T-helper 17 cell (primary cell): Measurements from ENCODE around the gene CDK6. TPM values are rescaled to one million over a fixed set of nuclear protein-coding genes. Genes with fewer than 3 reads are reported as not detected.
A peak's percentile ranks its signal among the peaks of the same experiment; 100 is the strongest.

Experiments
- ATAC-seq: fragments of 150-1000 bp; cut with Tn5 transposase; 2 replicates; pipeline ENCODE4 v1.10.0; 2021; ENCODE audit warnings: mild to moderate bottlenecking, moderate library complexity
- DNase-seq, 3 donors: peaks; one replicate each; pipeline versions ENCODE4 v3.0.0 to v3.0.0-alpha.2; 2020 to 2021
- H3K9me3 ChIP-seq: one replicate; pipeline ENCODE4 v1.7.0; 2013; ENCODE audit warnings: low read length, mild to moderate bottlenecking; ENCODE audit not compliant: control insufficient read depth, poor library complexity, severe bottlenecking
- H3K27ac Mint-ChIP-seq: one replicate; pipeline ENCODE4 v1.8.0; 2022; ENCODE audit warnings: mild to moderate bottlenecking, moderate library complexity, mixed read lengths
- H3K27me3 Mint-ChIP-seq: one replicate; pipeline ENCODE4 v1.8.0; 2022; ENCODE audit warnings: mixed read lengths
- H3K36me3 Mint-ChIP-seq: one replicate; pipeline ENCODE4 v1.8.0; 2022; ENCODE audit warnings: low read depth, mixed read lengths
- H3K4me1 Mint-ChIP-seq: one replicate; pipeline ENCODE4 v1.8.0; 2022; ENCODE audit warnings: mild to moderate bottlenecking, mixed read lengths
- H3K4me3 Mint-ChIP-seq: one replicate; pipeline ENCODE4 v1.8.0; 2022; ENCODE audit warnings: mild to moderate bottlenecking, moderate library complexity, mixed read lengths
- total RNA-seq, 4 donors: library from RNA in 2 of 4; stranded (reverse) in 2 of 4; gene quantifications; one replicate each; pipeline ENCODE4 v1.2.3 and lab custom pipeline; 2022 to 2026

Gene CDK6
- total RNA-seq, 2 donors from 2014 or later, result 61.5 to 63.7 TPM

DNA sequence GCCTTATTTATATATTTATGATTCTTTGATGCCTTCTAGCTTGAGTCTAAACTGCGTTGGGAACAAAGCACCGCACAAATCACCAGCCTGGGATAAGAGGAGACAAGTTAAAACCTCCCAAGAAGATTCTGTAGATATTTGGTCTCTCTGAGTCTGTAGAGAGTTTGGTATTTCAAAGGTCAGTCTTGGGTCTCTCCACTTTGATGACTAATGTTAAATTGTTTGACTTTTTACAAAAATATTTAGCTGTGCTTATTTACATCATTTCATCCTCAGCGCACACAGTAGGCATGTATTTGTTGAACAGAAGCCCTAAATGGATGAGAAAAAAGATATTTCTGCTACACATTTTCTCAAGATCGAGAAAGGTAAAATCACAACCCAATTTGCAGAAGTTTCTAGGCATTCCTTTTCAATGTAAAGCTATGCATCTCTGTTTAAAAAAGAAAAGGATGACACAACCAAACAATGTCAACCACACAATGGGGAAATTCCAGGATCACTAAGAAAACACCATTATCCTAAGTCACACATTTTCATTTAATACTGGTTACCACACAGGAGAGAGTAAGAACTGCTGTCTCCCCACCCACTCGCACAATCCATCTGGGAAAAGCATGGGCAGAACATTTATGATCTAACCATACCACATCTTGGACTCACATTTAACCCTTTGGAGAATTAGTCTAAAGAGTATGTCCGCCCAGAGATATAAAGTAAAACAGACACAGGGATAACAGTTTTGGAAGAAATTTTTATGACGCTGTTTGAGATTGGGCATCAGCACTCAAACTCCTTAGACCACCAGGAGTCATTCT lies 4.4 kb downstream of the CDK6 start:
- Mint-ChIP-seq H3K36me3 (peaks cover 7% of the 10 kb centered on the region), H3K4me3 (peak overlapping the region; percentile 99), H3K27me3 (no peaks in the 10 kb centered on the region), H3K4me1 (peaks cover 41% of the 10 kb centered on the region), H3K27ac (peak overlapping the region; percentile 97)
- H3K9me3 ChIP-seq, result no peaks in the 10 kb centered on the region
- DNase-seq (no peak), ATAC-seq (no peak)

GRCh38 chr7:92830532-92831110 lies 5.8 kb downstream of the CDK6 start:
- H3K4me3 Mint-ChIP-seq, result peak overlapping the region; percentile 99
- H3K36me3 Mint-ChIP-seq, result peaks cover 10% of the 10 kb centered on the region
- ATAC-seq, result no peak
- no peaks in the 10 kb centered on the region for H3K27me3 Mint-ChIP-seq
- H3K4me1 Mint-ChIP-seq, result peaks cover 49% of the 10 kb centered on the region
- H3K27ac Mint-ChIP-seq, result peak overlapping the region; percentile 97
- H3K9me3 ChIP-seq, result no peaks in the 10 kb centered on the region
- DNase-seq, result no peak

- DNase-seq, result no peak
Observed at GRCh38 chr7:92830027-92830426, 6.3 kb downstream of the CDK6 start.

GRCh38 chr7:92827464-92828120 lies 8.8 kb downstream of the CDK6 start:
- no peaks in the 10 kb centered on the region for H3K9me3 ChIP-seq
- Mint-ChIP-seq H3K36me3 (peaks cover 4% of the 10 kb centered on the region), H3K4me1 (peaks cover 51% of the 10 kb centered on the region), H3K4me3 (peak overlapping the region; percentile 59), H3K27me3 (no peaks in the 10 kb centered on the region), H3K27ac (peak overlapping the region; percentile 41)
- DNase-seq, result no peak
- ATAC-seq, result no peak

More at GRCh38 chr7:92830027-92830426, 6.3 kb downstream of the CDK6 start:
- Mint-ChIP-seq H3K4me3 (peak overlapping the region; percentile 99), H3K27me3 (no peaks in the 10 kb centered on the region), H3K4me1 (peaks cover 49% of the 10 kb centered on the region), H3K36me3 (peaks cover 8% of the 10 kb centered on the region), H3K27ac (peak overlapping the region; percentile 97)
- H3K9me3 ChIP-seq, result no peaks in the 10 kb centered on the region
- no peak for ATAC-seq

DNA sequence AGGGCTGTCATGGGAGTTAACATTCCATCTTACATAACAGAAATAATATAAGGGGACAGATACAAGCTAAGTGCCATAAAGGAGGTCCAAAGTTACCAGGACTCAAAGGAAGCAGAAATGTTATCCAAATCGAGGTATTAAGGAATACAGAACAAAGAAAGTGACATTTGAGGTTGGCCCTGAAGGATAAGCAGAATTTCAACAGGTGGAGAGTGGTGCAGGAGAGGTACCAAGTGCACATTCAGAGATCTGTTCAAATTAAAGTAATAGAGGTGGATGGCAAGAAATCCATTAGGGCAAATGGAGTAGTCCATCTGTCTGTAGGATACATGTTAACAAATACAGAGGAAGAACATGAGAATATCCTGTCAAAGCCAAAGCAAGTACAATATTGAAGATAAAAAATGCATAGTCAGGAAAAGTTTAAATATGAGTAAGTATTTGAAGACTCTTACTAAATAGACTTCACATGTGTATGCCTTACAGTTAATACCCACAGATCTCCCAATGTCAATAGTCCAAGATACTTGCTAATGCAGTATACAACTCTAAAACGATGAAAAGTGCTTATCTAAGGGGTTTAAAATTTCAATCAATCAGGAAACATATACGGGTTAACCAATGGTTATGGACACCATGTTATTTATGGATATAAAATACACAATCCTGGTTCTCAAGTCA lies 10.0 kb downstream of the CDK6 start:
- peak overlapping the region; percentile 54 for H3K27ac Mint-ChIP-seq
- peaks cover 46% of the 10 kb centered on the region for H3K4me1 Mint-ChIP-seq
- H3K4me3 Mint-ChIP-seq, result peak overlapping the region; percentile 33
- no peaks in the 10 kb centered on the region for H3K9me3 ChIP-seq
- DNase-seq (no peak), ATAC-seq (no peak)
- H3K27me3 Mint-ChIP-seq, result no peaks in the 10 kb centered on the region
- peaks cover 4% of the 10 kb centered on the region for H3K36me3 Mint-ChIP-seq

GRCh38 chr7:92824901-92825480 lies 11.4 kb downstream of the CDK6 start:
- Mint-ChIP-seq H3K27me3 (no peaks in the 10 kb centered on the region), H3K4me1 (peaks cover 40% of the 10 kb centered on the region), H3K27ac (peak overlapping the region; percentile 54), H3K4me3 (no peak overlapping the region), H3K36me3 (peaks cover 4% of the 10 kb centered on the region)
- DNase-seq (no peak), ATAC-seq (no peak)
- no peaks in the 10 kb centered on the region for H3K9me3 ChIP-seq

DNA sequence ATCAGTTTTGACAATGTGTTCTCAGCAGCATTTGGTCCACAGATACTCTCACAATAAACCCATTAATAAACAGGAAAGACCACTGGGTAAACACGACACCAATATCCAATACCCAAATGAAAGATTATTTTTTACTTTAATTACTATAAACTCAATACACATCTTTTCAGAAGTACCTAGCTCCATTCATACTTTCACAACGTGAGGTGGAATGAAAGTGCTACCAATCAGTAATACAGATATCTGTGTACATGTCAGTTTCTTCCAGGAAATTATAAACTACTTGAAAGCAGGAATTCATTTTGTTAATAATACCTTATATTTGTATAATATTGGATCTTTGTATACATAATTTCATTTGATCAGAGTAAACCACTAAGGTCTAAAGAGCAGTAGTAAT lies 11.9 kb downstream of the CDK6 start:
- Mint-ChIP-seq H3K36me3 (peaks cover 4% of the 10 kb centered on the region), H3K4me1 (peaks cover 39% of the 10 kb centered on the region)
- ATAC-seq, result no peak

GRCh38 chr7:92823042-92823441 lies 13.3 kb downstream of the CDK6 start:
- no peaks in the 10 kb centered on the region for H3K9me3 ChIP-seq
- no peaks in the 10 kb centered on the region for H3K27me3 Mint-ChIP-seq
- H3K27ac Mint-ChIP-seq, result no peak overlapping the region
- ATAC-seq (no peak), DNase-seq (no peak)
- H3K4me3 Mint-ChIP-seq, result no peak overlapping the region
- H3K36me3 Mint-ChIP-seq, result peaks cover 4% of the 10 kb centered on the region
- peaks cover 35% of the 10 kb centered on the region for H3K4me1 Mint-ChIP-seq

More for the DNA sequence above, 11.9 kb downstream of the CDK6 start:
- H3K4me3 Mint-ChIP-seq, result no peak overlapping the region
- peak overlapping the region; percentile 54 for H3K27ac Mint-ChIP-seq
- no peak for DNase-seq
- no peaks in the 10 kb centered on the region for H3K9me3 ChIP-seq
- no peaks in the 10 kb centered on the region for H3K27me3 Mint-ChIP-seq

GRCh38 chr7:92820191-92820590 lies 16.2 kb downstream of the CDK6 start:
- H3K4me3 Mint-ChIP-seq, result no peak overlapping the region
- ATAC-seq (no peak), DNase-seq (no peak)
- no peak overlapping the region for H3K27ac Mint-ChIP-seq
- peaks cover 27% of the 10 kb centered on the region for H3K4me1 Mint-ChIP-seq
- no peaks in the 10 kb centered on the region for H3K27me3 Mint-ChIP-seq
- no peaks in the 10 kb centered on the region for H3K9me3 ChIP-seq
- H3K36me3 Mint-ChIP-seq, result no peaks in the 10 kb centered on the region

- H3K9me3 ChIP-seq, result no peaks in the 10 kb centered on the region
- no peak for DNase-seq
- Mint-ChIP-seq H3K27me3 (no peaks in the 10 kb centered on the region), H3K36me3 (no peaks in the 10 kb centered on the region), H3K4me1 (peaks cover 36% of the 10 kb centered on the region), H3K27ac (no peak overlapping the region), H3K4me3 (no peak overlapping the region)
- no peak for ATAC-seq
Observed at GRCh38 chr7:92817398-92817797, 19.0 kb downstream of the CDK6 start.

GRCh38 chr7:92815412-92815811 lies 21.0 kb downstream of the CDK6 start:
- peak; percentile 46 for ATAC-seq
- peaks cover 3% of the 10 kb centered on the region for H3K36me3 Mint-ChIP-seq
- DNase-seq, result no peak
- peaks cover 34% of the 10 kb centered on the region for H3K4me1 Mint-ChIP-seq
- H3K4me3 Mint-ChIP-seq, result no peak overlapping the region
- H3K9me3 ChIP-seq, result no peaks in the 10 kb centered on the region
- no peaks in the 10 kb centered on the region for H3K27me3 Mint-ChIP-seq
- peak overlapping the region; percentile 19 for H3K27ac Mint-ChIP-seq

DNA sequence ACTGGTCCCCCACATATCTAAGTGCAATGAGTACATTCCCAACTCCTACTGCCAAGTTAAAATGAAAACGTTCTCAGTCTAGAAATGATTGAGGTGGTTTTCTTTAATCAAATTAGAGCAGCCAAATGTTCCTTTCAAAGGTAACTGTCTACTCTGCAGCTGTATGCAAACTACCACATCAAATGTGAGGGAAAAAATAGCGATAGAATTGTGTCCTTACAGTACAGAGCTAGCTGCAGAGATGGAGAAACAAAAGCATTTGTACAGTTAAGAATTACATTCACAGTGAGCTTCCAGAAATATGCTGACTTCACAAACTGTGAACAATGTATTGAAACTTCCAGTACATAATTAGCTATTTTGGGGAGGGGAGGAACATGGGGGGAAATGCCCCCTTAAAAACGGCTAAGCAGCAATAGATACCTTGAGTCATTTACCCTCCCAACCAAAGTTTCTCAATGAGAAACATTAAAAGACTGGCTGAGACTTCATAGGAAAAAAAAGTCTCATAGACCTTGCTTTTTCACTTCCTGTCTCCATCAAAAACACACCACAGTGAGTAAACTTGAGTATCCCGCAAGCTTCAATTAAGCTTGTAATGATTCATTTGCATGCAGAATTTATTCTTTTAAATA lies 22.9 kb downstream of the CDK6 start:
- H3K4me3 Mint-ChIP-seq, result peak overlapping the region; percentile 9
- DNase-seq, result no peak

More for the DNA sequence above, 22.9 kb downstream of the CDK6 start:
- Mint-ChIP-seq H3K4me1 (peaks cover 45% of the 10 kb centered on the region), H3K27me3 (no peaks in the 10 kb centered on the region), H3K36me3 (peaks cover 3% of the 10 kb centered on the region), H3K27ac (peak overlapping the region; percentile 41)
- H3K9me3 ChIP-seq, result no peaks in the 10 kb centered on the region
- peak; percentile 63 for ATAC-seq
